ENCODE data around the gene FAM174B. TPM values are rescaled to one million over a fixed set of nuclear protein-coding genes. Genes with fewer than 3 reads are reported as not detected.

The FAM174B gene
- total and polyA plus RNA-seq, 8 donors = 40.8 to 66.3 (median 48.7) TPM

GRCh38 chr15:92667287-92667904 lies 11.8 kb upstream of the FAM174B start:
- peak; percentile 48 for ATAC-seq

DNA sequence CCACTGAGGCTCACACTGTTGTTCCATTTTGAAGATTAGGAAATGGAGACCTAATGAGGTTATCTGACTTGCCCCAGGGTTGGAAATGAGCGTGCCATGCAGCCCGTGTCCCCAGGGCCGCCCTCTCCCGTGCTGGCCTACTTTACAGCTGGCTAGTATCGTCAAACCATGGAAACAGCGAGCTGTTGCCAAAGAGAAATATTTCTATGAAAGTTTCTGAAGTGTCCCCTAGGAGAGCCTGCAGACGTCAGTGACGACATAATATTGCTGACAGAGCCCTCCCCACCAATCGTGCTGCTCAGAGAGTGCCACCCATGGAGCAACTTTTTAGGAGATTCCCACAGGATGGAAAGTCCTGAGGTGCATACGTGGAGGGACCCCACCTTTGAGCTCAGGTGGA lies 11.2 kb upstream of the FAM174B start:
- peaks cover 9 to 16% of the 10 kb centered on the region in 2 donors for H3K4me1 ChIP-seq
- ATAC-seq (peak; percentile 87), DNase-seq (peak in 3 of 4 donors; percentile 46 to 93 (median 84))
- H3K4me3 ChIP-seq = no peak overlapping the region
- no peaks in the 10 kb centered on the region for H3K27me3 ChIP-seq
- no peak for TF ChIP-seq CTCF (IDR thresholded peaks at IDR 0.05)
- H3K36me3 ChIP-seq = no peaks in the 10 kb centered on the region
- no peaks in the 10 kb centered on the region for H3K9me3 ChIP-seq
- H3K27ac ChIP-seq = no peak overlapping the region
- intact Hi-C loops (cut with DNase I) = no loop called here

More at GRCh38 chr15:92667287-92667904, 11.8 kb upstream of the FAM174B start:
- Histone ChIP-seq H3K27me3 (no peaks in the 10 kb centered on the region), H3K36me3 (no peaks in the 10 kb centered on the region), H3K4me1 (peaks cover 9 to 16% of the 10 kb centered on the region in 2 donors), H3K9me3 (no peaks in the 10 kb centered on the region), H3K4me3 (no peak overlapping the region), H3K27ac (no peak overlapping the region)
- intact Hi-C loops (cut with DNase I) = no loop called here
- peak in 1 of 4 donors; percentile 62 for DNase-seq
- TF ChIP-seq CTCF (IDR thresholded peaks at IDR 0.05) = no peak

- H3K4me1 ChIP-seq = peaks cover 9 to 16% of the 10 kb centered on the region in 2 donors
- H3K27me3 ChIP-seq = no peaks in the 10 kb centered on the region
- H3K9me3 ChIP-seq = no peaks in the 10 kb centered on the region
- H3K4me3 ChIP-seq = no peak overlapping the region
- no peaks in the 10 kb centered on the region for H3K36me3 ChIP-seq
- H3K27ac ChIP-seq = no peak overlapping the region
- ATAC-seq (no peak), DNase-seq (peak in 2 of 4 donors; percentile 85 to 86)
- TF ChIP-seq CTCF (IDR thresholded peaks at IDR 0.05) = no peak
- intact Hi-C loops (cut with DNase I) = no loop called here
Measured at GRCh38 chr15:92665100-92665555, 9.6 kb upstream of the FAM174B start.

DNA sequence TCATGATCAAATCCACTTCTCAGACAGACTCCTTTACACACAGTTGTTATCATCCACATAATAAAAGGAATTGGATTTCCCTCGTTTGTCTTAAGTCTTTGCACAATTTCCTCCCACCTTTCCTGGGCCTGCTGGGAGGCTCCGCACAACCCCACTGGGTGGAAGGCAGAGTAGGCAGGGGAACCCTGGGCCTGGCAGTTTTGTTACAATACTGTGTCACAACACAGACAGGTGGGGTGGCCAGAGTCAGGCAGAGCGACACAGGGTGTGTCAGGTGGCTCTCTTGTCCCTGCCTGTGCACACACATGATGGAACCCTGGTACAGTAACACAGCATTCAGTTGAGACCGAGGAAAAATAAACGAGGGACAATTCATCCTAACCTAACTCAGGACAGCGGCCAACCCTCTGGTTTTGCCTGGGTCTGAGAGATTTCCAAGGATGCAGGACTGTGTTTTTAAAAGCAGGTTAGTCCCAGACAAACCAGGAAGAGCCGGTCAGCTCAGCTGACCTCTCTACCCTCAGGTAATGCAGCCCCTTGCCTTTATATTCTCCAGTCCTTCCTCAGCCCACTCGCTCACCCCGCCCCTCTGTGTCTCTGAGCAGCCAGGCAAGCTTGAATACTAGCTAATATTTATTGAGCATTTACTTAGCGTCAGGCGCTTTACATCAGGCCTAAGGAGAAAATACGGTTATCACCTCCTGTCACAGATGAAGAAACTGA lies 8.8 kb upstream of the FAM174B start:
- H3K27ac ChIP-seq = no peak overlapping the region
- H3K36me3 ChIP-seq = no peaks in the 10 kb centered on the region
- H3K9me3 ChIP-seq = no peaks in the 10 kb centered on the region
- no peaks in the 10 kb centered on the region for H3K27me3 ChIP-seq
- no peak overlapping the region for H3K4me3 ChIP-seq
- ATAC-seq = no peak
- DNase-seq = no peak
- TF ChIP-seq CTCF (IDR thresholded peaks at IDR 0.05) = no peak
- peaks cover 9 to 16% of the 10 kb centered on the region in 2 donors for H3K4me1 ChIP-seq
- intact Hi-C loops (cut with DNase I) = no loop called here

DNA sequence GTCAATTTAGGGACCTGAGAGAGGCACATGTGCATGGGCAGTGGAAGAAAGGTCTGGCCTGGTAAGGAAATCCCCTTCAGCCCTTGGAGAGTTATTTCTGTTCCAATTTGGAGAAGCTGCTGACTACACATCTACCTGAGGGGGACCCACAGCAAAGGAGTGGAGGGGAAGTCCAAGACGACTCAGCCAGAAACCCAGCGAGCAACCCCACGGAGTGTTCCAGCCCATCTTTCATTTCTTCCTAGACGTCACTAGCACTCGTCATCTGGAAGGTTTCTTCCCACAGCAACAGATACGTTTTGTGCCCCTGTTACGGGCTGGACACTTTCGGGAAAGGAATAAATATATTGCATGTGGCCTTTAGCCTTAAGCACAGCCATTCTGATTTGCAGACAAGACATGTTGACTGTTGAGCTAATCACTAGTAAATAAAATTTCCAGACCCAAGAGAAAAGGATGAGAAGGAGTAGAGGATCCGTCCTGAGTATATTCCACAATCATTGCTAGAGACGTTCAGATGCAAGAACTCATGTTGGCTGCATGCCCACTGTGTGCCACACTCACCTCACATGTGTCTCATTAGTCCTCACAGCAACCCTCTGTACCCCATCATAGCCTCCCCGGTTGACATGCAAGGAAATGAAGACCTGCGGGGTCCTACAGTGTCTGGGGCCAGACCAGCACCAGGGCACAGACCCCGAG lies 7.8 kb upstream of the FAM174B start:
- TF ChIP-seq CTCF (IDR thresholded peaks at IDR 0.05) = no peak
- DNase-seq (no peak), ATAC-seq (no peak)
- intact Hi-C loops (cut with DNase I) = no loop called here
- Histone ChIP-seq H3K27me3 (no peaks in the 10 kb centered on the region), H3K4me3 (no peak overlapping the region), H3K9me3 (no peaks in the 10 kb centered on the region), H3K27ac (no peak overlapping the region), H3K36me3 (no peaks in the 10 kb centered on the region), H3K4me1 (peaks cover 9 to 16% of the 10 kb centered on the region in 2 donors)

All from left lung (tissue), 10 donors.